Loucy (cell line): ENCODE measurements around the gene PARP8.

Source experiments
- H2AFZ ChIP-seq: fragments of 200-600 bp; sonication (generic); 2 replicates; pipeline ENCODE4 v1.6.0; 2016; ENCODE audit warnings: antibody characterized with exemption, mild to moderate bottlenecking, low read length, moderate library complexity
- H3F3A ChIP-seq: fragments of 200-600 bp; 2 replicates; pipeline ENCODE4 v1.6.0; 2016; ENCODE audit warnings: antibody characterized with exemption, low read depth, mild to moderate bottlenecking
- H3K27me3 ChIP-seq: fragments of 200-600 bp; sonication (generic); 2 replicates; pipeline ENCODE4 v1.6.1; 2014; ENCODE audit warnings: low read length, mild to moderate bottlenecking; ENCODE audit not compliant: insufficient read depth, poor library complexity, severe bottlenecking
- H3K36me3 ChIP-seq: fragments of 200-600 bp; sonication (generic); 2 replicates; pipeline ENCODE4 v1.6.1; 2016; ENCODE audit warnings: low read length; ENCODE audit not compliant: insufficient read depth
- H3K4me1 ChIP-seq: fragments of 200-600 bp; sonication (generic); 2 replicates; pipeline ENCODE4 v1.5.1; 2014; ENCODE audit warnings: low read length, mild to moderate bottlenecking; ENCODE audit not compliant: insufficient read depth, poor library complexity, severe bottlenecking
- H3K4me2 ChIP-seq: fragments of 200-600 bp; sonication (generic); 2 replicates; pipeline ENCODE4 v1.6.0; 2014; ENCODE audit warnings: antibody characterized with exemption, low read length, low read depth, mild to moderate bottlenecking; ENCODE audit not compliant: poor library complexity, severe bottlenecking
- H3K4me3 ChIP-seq: fragments of 200-600 bp; sonication (generic); 2 replicates; pipeline ENCODE4 v1.5.1; 2014; ENCODE audit warnings: low read length, mild to moderate bottlenecking, mixed read lengths; ENCODE audit not compliant: poor library complexity, severe bottlenecking
- H3K79me2 ChIP-seq: fragments of 200-600 bp; sonication (generic); 2 replicates; pipeline ENCODE4 v1.6.1; 2014; ENCODE audit warnings: low read length; ENCODE audit not compliant: insufficient read depth
- H3K9ac ChIP-seq: fragments of 200-600 bp; sonication (generic); 2 replicates; pipeline ENCODE4 v1.6.0; 2014; ENCODE audit warnings: mild to moderate bottlenecking, low read depth, low read length, moderate library complexity; ENCODE audit not compliant: poor library complexity, severe bottlenecking
- H3K9me2 ChIP-seq: fragments of 200-600 bp; sonication (generic); replicated peaks from 2 replicates; pipeline ENCODE4 v1.6.1; 2016; ENCODE audit warnings: low read depth, low read length, mixed read lengths
- H3K9me3 ChIP-seq: fragments of 200-600 bp; sonication (generic); 2 replicates; pipeline ENCODE4 v1.6.1; 2014; ENCODE audit warnings: mild to moderate bottlenecking, antibody characterized with exemption, low read length, low read depth; ENCODE audit not compliant: insufficient read depth
- H4K20me1 ChIP-seq: fragments of 200-600 bp; sonication (generic); 2 replicates; pipeline ENCODE4 v1.6.0; 2014; ENCODE audit warnings: antibody characterized with exemption, low read length, mild to moderate bottlenecking; ENCODE audit not compliant: insufficient read depth, poor library complexity, severe bottlenecking
- EZH2phosphoT487 ChIP-seq: fragments of 200-600 bp; IDR thresholded peaks from 2 replicates; pipeline ENCODE4 v1.6.1; 2018; ENCODE audit warnings: antibody characterized with exemption, mild to moderate bottlenecking, moderate library complexity, borderline replicate concordance
- TF ChIP-seq, protein P1 (sequence below): fragments of 200-600 bp; sonication (generic); conservative IDR thresholded peaks from 2 replicates; pipeline ENCODE4 v1.5.1; 2014; ENCODE audit warnings: mild to moderate bottlenecking, antibody characterized with exemption, low read length

Gene PARP8

DNA sequence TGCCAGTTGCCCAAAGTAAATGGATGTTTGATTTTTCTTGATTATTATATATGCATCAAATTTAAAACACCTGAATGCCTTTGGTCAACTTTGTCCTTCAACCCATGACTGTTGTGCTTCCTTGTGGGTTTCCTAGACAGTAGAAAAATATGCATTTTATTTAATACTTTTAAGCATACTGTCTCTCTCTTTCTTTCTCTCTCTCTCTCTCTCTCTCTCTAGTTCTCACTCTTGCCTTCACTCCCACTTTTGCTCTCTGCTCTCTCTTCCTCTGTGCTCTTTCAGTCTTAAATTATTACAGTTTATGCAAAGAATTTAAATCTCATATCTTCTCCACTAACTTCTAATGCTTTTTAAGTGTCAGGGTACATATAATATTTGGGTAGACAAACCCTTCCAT is 173.0 kb downstream of the PARP8 start:
- no peaks in the 10 kb centered on the region for H3K9me3 ChIP-seq
- no peak overlapping the region for H3K4me3 ChIP-seq
- H3K79me2 ChIP-seq: no peaks in the 10 kb centered on the region
- H2AFZ ChIP-seq: no peak overlapping the region
- no peaks in the 10 kb centered on the region for H3K9me2 ChIP-seq
- peaks cover 20% of the 10 kb centered on the region; the same call in 1 of the 2 replicates for H3K36me3 ChIP-seq
- H3K9ac ChIP-seq: no peak overlapping the region
- H3K27me3 ChIP-seq: no peaks in the 10 kb centered on the region
- H3F3A ChIP-seq: 0 out of 2 replicates have a peak, but pooled peaks cover 2% of the 10 kb centered on the region
- no peaks in the 10 kb centered on the region for H4K20me1 ChIP-seq
- TF ChIP-seq, protein P1, sequence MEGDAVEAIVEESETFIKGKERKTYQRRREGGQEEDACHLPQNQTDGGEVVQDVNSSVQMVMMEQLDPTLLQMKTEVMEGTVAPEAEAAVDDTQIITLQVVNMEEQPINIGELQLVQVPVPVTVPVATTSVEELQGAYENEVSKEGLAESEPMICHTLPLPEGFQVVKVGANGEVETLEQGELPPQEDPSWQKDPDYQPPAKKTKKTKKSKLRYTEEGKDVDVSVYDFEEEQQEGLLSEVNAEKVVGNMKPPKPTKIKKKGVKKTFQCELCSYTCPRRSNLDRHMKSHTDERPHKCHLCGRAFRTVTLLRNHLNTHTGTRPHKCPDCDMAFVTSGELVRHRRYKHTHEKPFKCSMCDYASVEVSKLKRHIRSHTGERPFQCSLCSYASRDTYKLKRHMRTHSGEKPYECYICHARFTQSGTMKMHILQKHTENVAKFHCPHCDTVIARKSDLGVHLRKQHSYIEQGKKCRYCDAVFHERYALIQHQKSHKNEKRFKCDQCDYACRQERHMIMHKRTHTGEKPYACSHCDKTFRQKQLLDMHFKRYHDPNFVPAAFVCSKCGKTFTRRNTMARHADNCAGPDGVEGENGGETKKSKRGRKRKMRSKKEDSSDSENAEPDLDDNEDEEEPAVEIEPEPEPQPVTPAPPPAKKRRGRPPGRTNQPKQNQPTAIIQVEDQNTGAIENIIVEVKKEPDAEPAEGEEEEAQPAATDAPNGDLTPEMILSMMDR: no peak
- no peak for TF ChIP-seq EZH2phosphoT487
- H3K4me2 ChIP-seq: no peak overlapping the region
- H3K4me1 ChIP-seq: no peaks in the 10 kb centered on the region

DNA sequence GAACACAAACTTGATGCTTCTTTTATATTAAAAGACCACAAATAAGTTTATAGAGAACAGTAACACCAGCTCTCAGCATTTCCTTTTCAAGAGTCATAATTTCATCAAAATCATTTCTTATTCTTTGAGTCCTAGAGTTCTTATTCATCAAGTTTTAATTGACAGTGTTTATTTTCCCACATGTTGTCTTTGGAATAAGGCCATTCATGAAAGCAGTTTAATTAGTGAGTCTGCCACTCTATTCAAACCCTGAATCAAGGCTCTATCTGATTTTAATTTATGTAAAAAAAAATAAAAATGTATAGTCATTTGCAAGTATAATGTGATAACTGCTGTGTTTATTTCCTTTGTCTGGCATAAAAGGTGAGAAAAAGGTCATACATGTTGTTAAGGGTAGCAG is 176.7 kb downstream of the PARP8 start:
- Histone ChIP-seq H3K9me3 (no peaks in the 10 kb centered on the region), H3F3A (0 out of 2 replicates have a peak, but pooled peaks cover 2% of the 10 kb centered on the region), H3K36me3 (peaks cover 12% of the 10 kb centered on the region; the same call in 1 of the 2 replicates), H3K4me1 (no peaks in the 10 kb centered on the region), H3K4me3 (no peak overlapping the region), H2AFZ (no peak overlapping the region), H3K9ac (no peak overlapping the region), H4K20me1 (no peaks in the 10 kb centered on the region), H3K9me2 (no peaks in the 10 kb centered on the region), H3K79me2 (no peaks in the 10 kb centered on the region), H3K27me3 (no peaks in the 10 kb centered on the region), H3K4me2 (no peak overlapping the region)
- TF ChIP-seq EZH2phosphoT487: no peak
- TF ChIP-seq, protein P1: no peak

DNA sequence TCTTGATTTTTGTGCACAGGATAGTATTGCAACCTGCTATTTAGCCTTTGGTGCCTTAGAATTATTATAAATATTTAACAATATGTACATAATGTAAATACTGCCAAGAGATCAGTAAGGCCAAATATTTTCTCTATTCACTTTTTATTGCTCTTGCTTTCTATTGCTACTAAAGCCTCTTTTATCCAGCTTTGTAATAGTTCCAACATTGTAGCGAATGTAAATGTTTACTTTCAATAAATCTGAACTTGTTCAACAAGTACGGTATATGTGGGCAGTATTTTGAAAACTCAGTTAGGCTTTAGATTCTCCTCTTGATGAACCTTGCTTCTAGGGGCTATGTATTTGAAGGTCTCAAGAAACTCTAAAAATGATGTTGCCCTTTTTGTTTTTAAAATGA is 179.8 kb downstream of the PARP8 start:
- H3K36me3 ChIP-seq: peaks cover 12% of the 10 kb centered on the region; the same call in 1 of the 2 replicates
- no peaks in the 10 kb centered on the region for H4K20me1 ChIP-seq
- H3K9ac ChIP-seq: no peak overlapping the region
- no peak overlapping the region for H3K4me3 ChIP-seq
- no peaks in the 10 kb centered on the region for H3K79me2 ChIP-seq
- no peaks in the 10 kb centered on the region for H3K4me1 ChIP-seq
- TF ChIP-seq, protein P1: no peak
- no peak for TF ChIP-seq EZH2phosphoT487
- H3K27me3 ChIP-seq: no peaks in the 10 kb centered on the region
- no peak overlapping the region for H3K4me2 ChIP-seq
- no peaks in the 10 kb centered on the region for H3K9me3 ChIP-seq
- no peak overlapping the region for H2AFZ ChIP-seq
- no peaks in the 10 kb centered on the region for H3F3A ChIP-seq
- no peaks in the 10 kb centered on the region for H3K9me2 ChIP-seq
